Occipital lobe (tissue), 2 donors: ENCODE measurements around the gene VCAN. TPM values are rescaled to one million over a fixed set of nuclear protein-coding genes. Genes with fewer than 3 reads are reported as not detected.

ENCODE experiments used
- DNase-seq: peaks from one replicate; lab custom pipeline; 2025; lab: John Stamatoyannopoulos, UW
- total RNA-seq: library from RNA; depleted of rRNA; stranded (reverse); fragments of >200 nt; gene quantifications from one replicate; pipeline ENCODE4 v1.2.3, GENCODE V29; 2014

Gene VCAN
- total RNA-seq, 1 donor from 2014 or later, result 228 TPM

GRCh38 chr5:83528439-83528769 is 56.9 kb downstream of the VCAN start:
- no peak for DNase-seq

GRCh38 chr5:83530193-83530592 is 58.6 kb downstream of the VCAN start:
- no peak for DNase-seq

- no peak for DNase-seq
Observed at GRCh38 chr5:83531661-83532060, 60.1 kb downstream of the VCAN start.

- no peak for DNase-seq
Observed at GRCh38 chr5:83538786-83539462, 67.4 kb downstream of the VCAN start.

GRCh38 chr5:83539463-83539790 is 67.9 kb downstream of the VCAN start:
- no peak for DNase-seq

- DNase-seq, result no peak
Observed at GRCh38 chr5:83540105-83540504, 68.6 kb downstream of the VCAN start.

GRCh38 chr5:83540783-83541182 is 69.2 kb downstream of the VCAN start:
- no peak for DNase-seq

- DNase-seq, result no peak
Observed at GRCh38 chr5:83542839-83543238, 71.3 kb downstream of the VCAN start.

- DNase-seq, result no peak
Observed at GRCh38 chr5:83543898-83544297, 72.4 kb downstream of the VCAN start.

- no peak for DNase-seq
Observed at GRCh38 chr5:83547161-83547560, 75.6 kb downstream of the VCAN start.

- DNase-seq, result no peak
Observed at GRCh38 chr5:83547889-83548288, 76.3 kb downstream of the VCAN start.

GRCh38 chr5:83548581-83548980 is 77.0 kb downstream of the VCAN start:
- no peak for DNase-seq

- DNase-seq, result no peak
Observed at GRCh38 chr5:83549076-83549475, 77.5 kb downstream of the VCAN start.

- no peak for DNase-seq
Observed at GRCh38 chr5:83549674-83550073, 78.1 kb downstream of the VCAN start.

GRCh38 chr5:83551821-83552220 is 80.3 kb downstream of the VCAN start:
- DNase-seq, result no peak

- no peak for DNase-seq
Observed at GRCh38 chr5:83552275-83552674, 80.7 kb downstream of the VCAN start.

GRCh38 chr5:83553000-83553486 is 81.5 kb downstream of the VCAN start:
- DNase-seq, result no peak

GRCh38 chr5:83554133-83554532 is 82.6 kb downstream of the VCAN start:
- DNase-seq, result no peak

- no peak for DNase-seq
Observed at GRCh38 chr5:83554686-83555085, 83.1 kb downstream of the VCAN start.

GRCh38 chr5:83555263-83555662 is 83.7 kb downstream of the VCAN start:
- DNase-seq, result no peak

- DNase-seq, result no peak
Observed at GRCh38 chr5:83556190-83556589, 84.6 kb downstream of the VCAN start.

GRCh38 chr5:83559118-83559785 is 87.7 kb downstream of the VCAN start:
- no peak for DNase-seq

- no peak for DNase-seq
Observed at GRCh38 chr5:83562071-83562606, 90.6 kb downstream of the VCAN start.
